Muscle layer of colon (tissue), 2 donors: ENCODE measurements around the gene PTCD1.
"Not testable (repeated sequence)": the region's sequence is repeated elsewhere in the genome, so short reads cannot be mapped to it uniquely, and the experiment has no call there.

ENCODE experiments used
- H3K27ac ChIP-seq: one replicate; pipeline ENCODE4 v1.7.0; 2013; ENCODE audit warnings: low read depth, mild to moderate bottlenecking, low read length, moderate library complexity
- H3K27me3 ChIP-seq, 2 donors: one replicate each; pipeline ENCODE4 v1.7.0; 2013; ENCODE audit warnings: low read length in 2 of 2, mild to moderate bottlenecking in 2 of 2; ENCODE audit not compliant: insufficient read depth in 2 of 2, control insufficient read depth in 1 of 2
- H3K36me3 ChIP-seq: one replicate; pipeline ENCODE4 v1.7.0; 2013; ENCODE audit warnings: mild to moderate bottlenecking, low read length; ENCODE audit not compliant: insufficient read depth
- H3K4me1 ChIP-seq: one replicate; pipeline ENCODE4 v1.7.0; 2013; ENCODE audit warnings: mild to moderate bottlenecking, low read length; ENCODE audit not compliant: insufficient read depth
- H3K4me3 ChIP-seq, 2 donors: one replicate each; pipeline ENCODE4 v1.7.0; 2013; ENCODE audit warnings: low read length in 2 of 2, low read depth in 1 of 2, mild to moderate bottlenecking in 1 of 2, moderate library complexity in 1 of 2
- H3K9ac ChIP-seq: one replicate; pipeline ENCODE4 v1.7.0; 2013; ENCODE audit warnings: low read length
- H3K9me3 ChIP-seq: one replicate; pipeline ENCODE4 v1.7.0; 2013; ENCODE audit warnings: mild to moderate bottlenecking, low read length
- donor health status: abdominal sarcoma.
- donor health status: Adenocarcinoma of cecum.

The PTCD1 gene

DNA sequence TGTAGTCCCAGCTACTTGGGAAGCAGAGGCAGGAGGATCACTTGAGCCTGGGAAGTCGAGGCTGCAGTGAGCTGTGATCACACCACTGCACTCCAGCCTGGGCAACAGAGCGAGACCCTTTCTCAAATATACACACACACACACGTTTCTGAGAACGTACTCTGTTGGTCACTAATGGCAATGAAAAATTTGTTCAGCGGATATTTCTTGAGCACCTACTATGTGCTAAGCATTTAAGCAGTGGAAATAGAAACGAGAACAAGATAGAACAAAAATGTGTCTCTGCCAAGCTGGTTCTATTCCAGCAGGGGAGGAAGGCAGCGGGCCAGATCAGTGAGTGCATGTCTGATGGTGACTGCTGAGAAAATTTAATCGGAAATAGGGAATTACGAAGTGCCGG, 55.4 kb downstream of the PTCD1 start:
- no peak overlapping the region for H3K27ac ChIP-seq

GRCh38 chr7:99381664-99382075, 56.9 kb downstream of the PTCD1 start:
- H3K9ac ChIP-seq = no peak overlapping the region
- H3K36me3 ChIP-seq = peaks cover 4% of the 10 kb centered on the region
- no peak overlapping the region for H3K27ac ChIP-seq
- H3K4me3 ChIP-seq = no peak overlapping the region
- no peaks in the 10 kb centered on the region for H3K9me3 ChIP-seq
- H3K4me1 ChIP-seq = peaks cover 29% of the 10 kb centered on the region
- no peaks in the 10 kb centered on the region for H3K27me3 ChIP-seq

More for the DNA sequence above, 55.4 kb downstream of the PTCD1 start:
- no peaks in the 10 kb centered on the region for H3K9me3 ChIP-seq
- H3K4me3 ChIP-seq = no peak overlapping the region
- peaks cover 4% of the 10 kb centered on the region for H3K36me3 ChIP-seq
- peaks cover 29% of the 10 kb centered on the region for H3K4me1 ChIP-seq
- no peaks in the 10 kb centered on the region for H3K27me3 ChIP-seq
- no peak overlapping the region for H3K9ac ChIP-seq

GRCh38 chr7:99380823-99381663, 57.6 kb downstream of the PTCD1 start:
- Histone ChIP-seq H3K27ac (peak overlapping the region; percentile 77), H3K4me1 (peaks cover 31% of the 10 kb centered on the region), H3K27me3 (no peaks in the 10 kb centered on the region), H3K9me3 (no peaks in the 10 kb centered on the region), H3K36me3 (no peaks in the 10 kb centered on the region), H3K4me3 (peak overlapping the region in 1 of 2 donors; percentile 11), H3K9ac (no peak overlapping the region)

DNA sequence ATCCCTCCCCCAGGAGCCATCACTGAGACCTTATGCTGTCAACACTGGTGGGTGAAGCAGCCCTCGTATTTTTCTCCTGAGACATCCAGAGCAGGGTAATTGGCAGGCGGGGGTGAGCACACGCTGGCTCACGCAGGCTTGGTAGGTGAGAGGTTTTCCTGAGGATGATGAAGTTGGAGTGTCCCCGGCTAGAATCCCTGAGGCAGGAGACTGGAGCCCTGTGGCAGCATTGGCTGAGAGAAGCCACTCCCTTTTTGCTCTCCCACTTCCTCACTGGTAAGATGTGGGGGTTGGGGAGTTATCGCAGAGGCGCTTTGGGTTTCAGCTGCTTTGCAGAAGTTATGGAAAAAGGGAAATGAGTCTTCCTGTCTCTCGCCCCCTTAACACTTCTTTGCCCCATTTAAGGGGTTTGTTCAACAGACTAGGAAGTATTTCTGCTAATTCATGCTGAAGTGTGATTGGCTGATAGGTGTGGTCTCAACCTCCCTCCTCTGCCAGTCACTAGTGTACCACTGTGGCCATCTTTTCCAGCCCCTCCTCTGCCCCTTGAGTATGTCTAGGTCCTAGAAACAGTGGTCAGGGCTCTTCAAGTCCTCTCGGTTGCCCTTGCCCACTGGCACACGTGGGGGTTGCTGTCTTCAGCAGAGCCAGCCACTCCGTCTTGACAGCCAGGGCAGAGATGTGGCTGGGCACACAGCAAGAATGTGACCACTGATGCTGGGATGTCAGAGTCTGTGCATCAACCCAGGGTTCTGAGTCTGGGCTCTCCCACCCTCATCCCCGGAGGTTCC, 58.4 kb downstream of the PTCD1 start:
- H3K9me3 ChIP-seq = no peaks in the 10 kb centered on the region
- peak overlapping the region; percentile 77 for H3K27ac ChIP-seq
- peaks cover 34% of the 10 kb centered on the region for H3K4me1 ChIP-seq
- peak overlapping the region in 1 of 2 donors; percentile 44 for H3K4me3 ChIP-seq
- no peaks in the 10 kb centered on the region for H3K27me3 ChIP-seq
- H3K9ac ChIP-seq = no peak overlapping the region
- no peaks in the 10 kb centered on the region for H3K36me3 ChIP-seq

GRCh38 chr7:99379693-99380031, 58.9 kb downstream of the PTCD1 start:
- peak overlapping the region; percentile 77 for H3K27ac ChIP-seq
- H3K9me3 ChIP-seq, H3K36me3 ChIP-seq, H3K27me3 ChIP-seq, H3K9ac ChIP-seq: not testable (repeated sequence)
- peaks cover 34% of the 10 kb centered on the region for H3K4me1 ChIP-seq
- H3K4me3 ChIP-seq = peak overlapping the region in 1 of 2 donors; percentile 44

DNA sequence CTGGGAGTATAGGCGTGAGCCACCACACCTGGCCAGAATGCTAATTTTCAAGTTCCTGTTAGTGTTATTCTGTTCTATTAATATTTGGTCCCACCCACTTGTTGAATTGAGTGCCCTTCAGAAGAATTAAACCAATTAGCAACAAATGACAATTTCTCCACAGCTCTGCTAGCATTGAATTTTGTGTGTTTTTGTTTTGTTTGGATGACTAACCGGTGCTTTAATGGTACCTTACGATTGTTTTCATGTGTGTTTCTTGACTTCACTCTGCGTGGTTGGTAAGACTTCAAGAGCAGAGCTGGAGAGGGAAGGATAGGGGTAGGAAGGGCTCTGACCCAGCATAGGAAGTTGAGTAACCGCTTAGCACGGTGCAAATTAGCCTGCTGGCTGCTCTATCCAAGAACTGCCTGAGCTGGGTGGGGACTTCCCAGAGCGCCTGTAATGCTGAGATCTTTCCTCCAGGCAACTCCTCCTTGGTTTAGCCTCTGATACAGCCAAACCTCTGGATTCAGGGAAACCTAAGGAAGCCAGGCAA, 59.5 kb downstream of the PTCD1 start:
- Histone ChIP-seq H3K36me3 (no peaks in the 10 kb centered on the region), H3K9ac (no peak overlapping the region), H3K4me3 (peak overlapping the region in 1 of 2 donors; percentile 44), H3K4me1 (peaks cover 34% of the 10 kb centered on the region), H3K27ac (peak overlapping the region; percentile 77), H3K9me3 (no peaks in the 10 kb centered on the region), H3K27me3 (no peaks in the 10 kb centered on the region)

- Histone ChIP-seq H3K4me1 (peaks cover 18% of the 10 kb centered on the region), H3K9ac (no peak overlapping the region), H3K27me3 (no peaks in the 10 kb centered on the region), H3K4me3 (peak overlapping the region; percentile 56 to 92), H3K36me3 (no peaks in the 10 kb centered on the region), H3K9me3 (no peaks in the 10 kb centered on the region), H3K27ac (peak overlapping the region; percentile 86)
Observed at GRCh38 chr7:99375070-99375807, 63.4 kb downstream of the PTCD1 start.

DNA sequence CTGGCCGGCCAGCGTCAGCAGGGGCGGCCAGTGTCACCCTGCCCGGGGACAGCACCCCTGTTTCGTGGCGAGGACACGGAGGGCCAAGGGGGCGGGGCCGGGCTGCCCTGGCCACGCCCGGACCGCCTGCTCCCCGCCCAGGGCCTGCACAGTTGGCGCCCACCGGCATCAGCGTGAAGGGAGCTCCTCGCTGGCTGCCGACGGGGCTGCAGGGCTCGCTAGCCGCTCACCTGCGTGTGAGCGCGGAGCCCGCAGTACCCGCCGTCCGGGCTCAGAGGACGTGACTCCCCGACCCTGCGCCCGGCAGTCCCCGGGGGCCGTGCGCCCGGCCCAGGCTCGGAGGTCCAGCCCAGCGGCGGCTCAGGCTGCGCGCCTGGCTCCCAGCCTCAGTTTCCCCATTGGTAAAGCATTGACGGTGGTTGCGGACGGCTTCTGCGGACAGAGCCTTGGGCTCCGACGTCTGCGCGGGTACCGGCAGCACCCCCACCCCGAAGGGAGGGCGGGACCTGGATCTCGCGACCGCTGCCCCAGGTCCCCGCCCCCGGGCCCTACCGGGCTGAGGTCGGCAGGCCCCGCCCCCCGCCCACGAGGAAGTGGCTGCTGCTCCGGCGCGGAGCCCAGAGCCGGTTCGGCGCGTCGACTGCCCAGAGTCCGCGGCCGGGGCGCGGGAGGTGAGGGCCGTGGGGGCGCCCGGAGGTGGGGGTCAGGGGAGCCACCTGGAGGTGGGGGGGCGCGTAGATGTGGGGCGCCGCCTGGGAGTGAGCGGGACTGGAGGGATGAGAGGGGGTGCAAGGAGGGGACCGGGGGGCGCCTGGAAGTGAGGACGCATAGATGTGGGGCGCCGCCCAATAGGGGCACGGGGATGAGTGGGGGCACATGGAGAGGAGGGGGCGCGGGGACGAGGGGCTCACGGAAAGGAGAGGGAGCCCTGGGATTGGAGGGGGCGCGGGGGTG, 64.2 kb downstream of the PTCD1 start, which contains the start of gene ARPC1B:
TSS of gene ARPC1B (plus strand) at position 620 of the 954 bp plus-strand sequence. CDS start 10,985 bp downstream, outside the sequence.
- peak within 1 kb of the TSS; percentile 86 for H3K27ac ChIP-seq
- peaks cover 10% of the 10 kb centered on the region for H3K4me1 ChIP-seq
- no peak within 1 kb of the TSS for H3K9ac ChIP-seq
- H3K9me3 ChIP-seq = no peaks in the 10 kb centered on the region
- H3K36me3 ChIP-seq = no peaks in the 10 kb centered on the region
- no peaks in the 10 kb centered on the region for H3K27me3 ChIP-seq
- H3K4me3 ChIP-seq = peak within 1 kb of the TSS; percentile 56 to 92

DNA sequence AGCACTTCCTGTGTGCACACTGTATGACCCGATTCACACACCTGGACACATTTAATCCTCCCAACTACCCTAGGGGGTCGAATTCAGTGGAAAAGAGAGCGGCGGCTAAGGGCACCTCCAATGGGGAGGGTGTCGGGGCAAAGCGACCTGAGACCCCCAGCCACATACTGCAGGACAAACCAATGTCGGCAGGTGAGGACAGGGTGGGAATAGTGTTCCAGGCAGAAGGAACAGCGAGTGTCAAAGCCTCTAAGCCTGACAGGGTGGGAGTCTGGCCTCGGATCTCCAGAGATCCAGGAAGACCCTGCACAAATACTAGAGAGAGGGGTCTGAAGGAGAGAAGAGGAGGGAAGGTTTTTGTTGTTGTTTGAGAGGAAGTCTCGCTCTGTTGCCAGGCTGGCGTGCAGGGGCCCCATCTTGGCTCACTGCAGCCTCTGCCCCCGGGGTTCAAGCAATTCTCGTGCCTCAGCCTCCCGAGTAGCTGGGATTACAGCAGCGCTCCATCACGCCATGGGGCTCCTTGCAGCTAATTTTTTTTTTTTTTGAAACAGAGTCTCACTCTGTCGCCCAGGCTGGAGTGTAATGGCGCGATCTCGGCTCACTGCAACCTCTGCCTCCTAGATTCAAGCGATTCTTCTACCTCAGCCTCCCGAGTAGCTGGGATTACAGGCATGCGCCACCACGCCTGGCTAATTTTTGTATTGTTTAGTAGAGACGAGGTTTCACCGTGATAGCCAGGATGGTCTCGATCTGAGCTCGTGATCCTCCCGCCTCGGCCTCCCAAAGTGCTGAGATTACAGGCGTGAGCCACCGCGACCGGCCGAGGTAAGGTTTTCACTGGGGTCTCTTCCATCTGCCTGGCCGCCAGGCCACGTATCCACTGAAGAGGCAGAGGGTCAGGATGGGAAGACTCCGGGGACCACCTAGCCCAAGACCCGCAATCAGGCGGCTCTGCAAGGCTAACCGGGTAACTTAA, 65.2 kb downstream of the PTCD1 start:
- Histone ChIP-seq H3K27me3 (no peaks in the 10 kb centered on the region), H3K4me1 (peaks cover 4% of the 10 kb centered on the region), H3K9me3 (no peaks in the 10 kb centered on the region), H3K27ac (peak overlapping the region; percentile 86), H3K4me3 (peak overlapping the region; percentile 56 to 92), H3K36me3 (no peaks in the 10 kb centered on the region), H3K9ac (no peak overlapping the region)
